ENCODE results near the gene CRB1.

DNA sequence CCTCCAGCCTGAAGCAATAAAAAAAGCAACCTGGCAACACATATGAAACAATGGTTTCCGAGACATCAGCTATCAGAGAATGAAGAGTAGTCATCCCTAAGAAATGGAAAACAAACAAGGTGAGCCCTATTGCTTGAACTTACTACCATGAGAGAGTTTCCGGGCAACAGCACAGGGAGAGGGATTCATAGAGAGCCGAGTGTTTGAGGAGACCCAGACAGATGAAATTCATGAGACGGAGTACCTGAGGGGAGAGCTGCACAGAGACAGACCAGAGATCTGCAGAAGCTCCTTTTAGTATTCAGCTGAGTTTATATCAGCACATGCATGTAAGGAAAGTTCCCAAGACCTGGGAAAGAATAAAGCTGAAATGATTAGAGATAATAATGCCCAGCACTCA lies 19.8 kb downstream of the CRB1 start:
- TF ChIP-seq, protein P1, sequence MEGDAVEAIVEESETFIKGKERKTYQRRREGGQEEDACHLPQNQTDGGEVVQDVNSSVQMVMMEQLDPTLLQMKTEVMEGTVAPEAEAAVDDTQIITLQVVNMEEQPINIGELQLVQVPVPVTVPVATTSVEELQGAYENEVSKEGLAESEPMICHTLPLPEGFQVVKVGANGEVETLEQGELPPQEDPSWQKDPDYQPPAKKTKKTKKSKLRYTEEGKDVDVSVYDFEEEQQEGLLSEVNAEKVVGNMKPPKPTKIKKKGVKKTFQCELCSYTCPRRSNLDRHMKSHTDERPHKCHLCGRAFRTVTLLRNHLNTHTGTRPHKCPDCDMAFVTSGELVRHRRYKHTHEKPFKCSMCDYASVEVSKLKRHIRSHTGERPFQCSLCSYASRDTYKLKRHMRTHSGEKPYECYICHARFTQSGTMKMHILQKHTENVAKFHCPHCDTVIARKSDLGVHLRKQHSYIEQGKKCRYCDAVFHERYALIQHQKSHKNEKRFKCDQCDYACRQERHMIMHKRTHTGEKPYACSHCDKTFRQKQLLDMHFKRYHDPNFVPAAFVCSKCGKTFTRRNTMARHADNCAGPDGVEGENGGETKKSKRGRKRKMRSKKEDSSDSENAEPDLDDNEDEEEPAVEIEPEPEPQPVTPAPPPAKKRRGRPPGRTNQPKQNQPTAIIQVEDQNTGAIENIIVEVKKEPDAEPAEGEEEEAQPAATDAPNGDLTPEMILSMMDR (IDR thresholded peaks at IDR 0.05; ENCODE audit: insufficient read depth, low read depth, low read length): no peak
- no peak for TF ChIP-seq EZH2 (IDR thresholded peaks at IDR 0.05; ENCODE audit: insufficient read depth, low read length)

Data from astrocyte (in vitro differentiated cells and primary cell).